Body of pancreas (tissue), 4 donors: ENCODE results near the gene PPM1H. TPM values are rescaled to one million over a fixed set of nuclear protein-coding genes. Genes with fewer than 3 reads are reported as not detected.
A peak's percentile ranks its signal among the peaks of the same experiment; 100 is the strongest.

ENCODE experiments used
- ATAC-seq: fragments of 150-250 bp; one replicate; pipeline ENCODE4 v1.9.1; 2016
- DNase-seq, 4 donors: peaks; one replicate each; pipeline ENCODE4 v3.0.0-alpha.2; 2019
- H3K27ac ChIP-seq, 4 donors: fragments of 200-600 bp; sonication (generic); 1 replicate in 3 of 4; 2 replicates in 1 of 4; pipeline versions ENCODE4 v1.5.1 to v1.6.1; 2016 to 2019; ENCODE audit warnings: mild to moderate bottlenecking in 1 of 4, mixed read lengths in 1 of 4, moderate library complexity in 1 of 4
- H3K27me3 ChIP-seq, 2 donors: fragments of 200-600 bp; sonication (generic); one replicate each; pipeline ENCODE4 v1.6.0; 2016; ENCODE audit warnings: mild to moderate bottlenecking in 1 of 2
- H3K36me3 ChIP-seq, 2 donors: fragments of 200-600 bp; sonication (generic); replicated peaks in 1 of 2; 2 replicates each; pipeline ENCODE4 v1.5.1; 2016; ENCODE audit warnings: low read depth in 2 of 2; ENCODE audit not compliant: insufficient read depth in 1 of 2
- H3K4me1 ChIP-seq: fragments of 200-600 bp; sonication (generic); one replicate; pipeline ENCODE4 v1.6.0; 2016
- H3K4me3 ChIP-seq, 2 donors: fragments of 200-600 bp; sonication (generic); 1 replicate in 1 of 2; 2 replicates in 1 of 2; pipeline ENCODE4 v1.5.1; 2016 to 2019
- H3K9me3 ChIP-seq, 3 donors: fragments of 200-600 bp; sonication (generic); 1 replicate in 2 of 3; 2 replicates in 1 of 3; pipeline ENCODE4 v1.5.1; 2016
- CTCF ChIP-seq, 7 experiments: fragments of 450-650 bp in 4 of 7; fragments of 200-600 bp in 3 of 7; sonication (generic) in 3 of 7; IDR thresholded peaks; one replicate each; pipeline ENCODE4 v1.5.1; 2016 to 2019; ENCODE audit warnings: antibody characterized with exemption in 7 of 7
- POLR2A ChIP-seq, 3 donors: fragments of 450-650 bp; IDR thresholded peaks; one replicate each; pipeline ENCODE4 v1.6.1; 2016; ENCODE audit warnings: antibody characterized with exemption in 3 of 3, mild to moderate bottlenecking in 2 of 3
- WGBS, 2 donors: methylation state at CpG; one replicate each; pipeline ENCODE4 v1.1.5; 2017; 5-methylcytosine and 5-hydroxymethylcytosine counted together
- intact Hi-C: fragments of 100-400 bp; cut with DNase I; formaldehyde crosslinking; loops from one replicate; pipeline ENCODE4 v1.15.1; 2023
- total RNA-seq, 2 donors: library from RNA; depleted of rRNA; stranded (reverse); fragments of >200 nt; gene quantifications; one replicate each; pipeline ENCODE4 v1.1.0, GENCODE V29; 2016

PPM1H gene
- total RNA-seq, 2 donors from 2014 or later: 4.9 to 6.3 TPM

DNA sequence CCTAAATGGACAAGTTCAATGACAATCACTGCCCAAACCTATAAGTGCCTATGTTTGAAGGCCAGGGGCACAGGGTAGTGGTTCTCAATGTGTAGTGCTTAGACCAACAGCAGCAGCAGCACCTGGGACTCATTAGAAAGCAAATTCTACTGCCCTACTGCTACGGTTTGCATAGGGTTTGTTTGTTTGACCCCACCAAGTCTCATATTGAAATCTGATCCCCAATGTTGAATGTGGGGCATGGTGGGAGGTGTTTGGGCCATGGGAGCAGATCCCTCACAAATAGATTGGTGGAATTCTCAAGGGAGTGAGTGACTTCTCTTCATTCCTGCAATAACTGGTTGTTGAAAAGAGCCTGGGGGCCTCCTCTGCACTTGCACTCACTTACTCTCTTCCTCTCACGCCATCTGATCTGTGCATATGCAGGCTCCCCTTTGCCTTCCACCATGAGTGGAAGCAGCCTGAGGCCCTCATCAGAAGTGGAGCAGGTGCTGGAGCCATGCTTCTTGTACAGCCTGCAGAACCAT is 39.5 kb downstream of the PPM1H start:
- intact Hi-C loops: no loop called here
- no peaks in the 10 kb centered on the region for H3K36me3 ChIP-seq
- no peak overlapping the region for H3K4me3 ChIP-seq
- no peaks in the 10 kb centered on the region for H3K9me3 ChIP-seq
- ATAC-seq (no peak), DNase-seq (no peak)
- 80 to 97% methylated on average over 2 of the region's 2 CpGs for WGBS, 2 donors
- peaks cover 10% of the 10 kb centered on the region for H3K4me1 ChIP-seq
- no peaks in the 10 kb centered on the region for H3K27me3 ChIP-seq
- no peak for TF ChIP-seq CTCF (IDR thresholded peaks at IDR 0.05)
- TF ChIP-seq POLR2A (IDR thresholded peaks at IDR 0.05): no peak
- H3K27ac ChIP-seq: no peak overlapping the region

GRCh38 chr12:62893276-62893675 is 41.7 kb downstream of the PPM1H start:
- 86 to 100% methylated on average over 1 of the region's 1 CpG for WGBS, 2 donors
- Histone ChIP-seq H3K27me3 (no peaks in the 10 kb centered on the region), H3K36me3 (no peaks in the 10 kb centered on the region), H3K9me3 (no peaks in the 10 kb centered on the region), H3K4me1 (peaks cover 10% of the 10 kb centered on the region), H3K27ac (no peak overlapping the region), H3K4me3 (no peak overlapping the region)
- intact Hi-C loops: no loop called here
- no peak for ATAC-seq
- no peak for DNase-seq
- TF ChIP-seq CTCF (IDR thresholded peaks at IDR 0.05): no peak
- TF ChIP-seq POLR2A (IDR thresholded peaks at IDR 0.05): no peak

DNA sequence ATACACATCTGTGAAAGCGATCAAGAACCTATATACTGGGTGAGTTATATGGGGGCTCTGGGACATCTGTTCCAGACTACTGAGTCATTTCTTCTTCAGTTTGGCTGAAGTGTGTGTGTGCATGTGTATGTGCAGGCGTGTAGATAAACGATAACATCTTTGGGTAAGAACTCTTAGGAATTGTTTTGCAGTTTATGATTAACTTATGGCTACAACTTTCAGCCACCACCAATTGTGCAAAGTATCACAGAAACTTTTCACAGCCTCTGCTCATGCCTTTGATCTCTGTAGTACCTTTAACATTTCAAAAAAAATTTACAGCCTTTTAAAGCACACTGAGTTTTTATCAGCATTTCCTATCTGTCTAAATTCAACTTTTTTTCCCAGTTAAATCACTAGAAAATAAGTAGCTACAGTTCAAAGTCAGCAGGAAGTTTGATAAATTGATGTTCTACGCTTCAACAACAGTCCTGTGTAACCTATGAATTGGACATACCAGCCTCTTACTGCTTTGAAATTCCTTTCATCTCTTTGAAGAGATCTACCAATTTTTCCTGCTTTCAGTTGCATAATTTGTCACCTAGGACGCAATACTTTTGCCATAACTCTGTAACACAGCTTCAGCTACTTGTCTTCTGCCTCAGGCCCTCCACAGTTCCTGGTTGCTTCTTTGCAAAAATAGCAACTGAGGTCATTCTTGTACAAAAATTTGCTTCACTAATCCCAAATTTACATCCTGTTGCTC is 43.0 kb downstream of the PPM1H start:
- Histone ChIP-seq H3K27ac (peak overlapping the region in 3 of 4 donors; percentile 0 to 2 (median 2)), H3K36me3 (no peaks in the 10 kb centered on the region), H3K4me1 (peaks cover 10% of the 10 kb centered on the region), H3K27me3 (no peaks in the 10 kb centered on the region), H3K9me3 (no peaks in the 10 kb centered on the region), H3K4me3 (no peak overlapping the region)
- peak; percentile 47 for ATAC-seq
- no peak for DNase-seq
- 48 to 50% methylated on average over 5 of the region's 5 CpGs for WGBS, 2 donors
- intact Hi-C loops: no loop called here
- TF ChIP-seq POLR2A (IDR thresholded peaks at IDR 0.05) (no peak), CTCF (IDR thresholded peaks at IDR 0.05) (no peak)

GRCh38 chr12:62888454-62889110 is 46.4 kb downstream of the PPM1H start:
- 86 to 90% methylated on average over 6 of the region's 6 CpGs for WGBS, 2 donors
- Histone ChIP-seq H3K27me3 (no peaks in the 10 kb centered on the region), H3K9me3 (no peaks in the 10 kb centered on the region), H3K27ac (no peak overlapping the region), H3K36me3 (no peaks in the 10 kb centered on the region), H3K4me1 (peaks cover 10% of the 10 kb centered on the region), H3K4me3 (no peak overlapping the region)
- no peak for TF ChIP-seq CTCF (IDR thresholded peaks at IDR 0.05)
- TF ChIP-seq POLR2A (IDR thresholded peaks at IDR 0.05): no peak
- no peak for DNase-seq
- intact Hi-C loops: no loop called here
- ATAC-seq: no peak
